GM18526 (cell line): ENCODE measurements around the gene COG2.

Experiments used
- POLR2A ChIP-seq: IDR thresholded peaks from 3 replicates; pipeline ENCODE4 v1.6.1; 2011; ENCODE audit not compliant: insufficient read length; ENCODE audit errors: extremely low read depth

The COG2 gene

GRCh38 chr1:230647321-230647720, 5.0 kb downstream of the COG2 start:
- TF ChIP-seq POLR2A: no peak

- no peak for TF ChIP-seq POLR2A
Measured at GRCh38 chr1:230648114-230648513, 5.8 kb downstream of the COG2 start.

DNA sequence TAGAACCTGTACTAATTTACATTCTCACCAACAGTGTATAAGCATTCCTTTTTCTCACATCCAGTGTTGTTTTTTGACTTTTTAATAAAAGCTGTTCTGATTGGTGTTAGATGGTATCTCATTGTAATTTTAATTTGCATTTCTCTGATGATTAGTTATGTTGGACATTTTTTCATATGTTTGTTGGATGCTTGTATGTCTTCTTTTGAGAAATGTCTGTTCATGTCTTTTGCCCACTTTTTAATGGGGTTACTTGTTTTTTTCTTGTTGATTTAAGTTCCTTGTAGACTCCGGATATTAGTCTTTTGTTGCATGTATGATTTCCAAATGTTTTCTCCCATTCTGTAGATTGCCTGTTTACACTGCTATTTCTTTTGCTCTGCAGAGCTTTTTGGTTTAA, 8.0 kb downstream of the COG2 start:
- TF ChIP-seq POLR2A: no peak

DNA sequence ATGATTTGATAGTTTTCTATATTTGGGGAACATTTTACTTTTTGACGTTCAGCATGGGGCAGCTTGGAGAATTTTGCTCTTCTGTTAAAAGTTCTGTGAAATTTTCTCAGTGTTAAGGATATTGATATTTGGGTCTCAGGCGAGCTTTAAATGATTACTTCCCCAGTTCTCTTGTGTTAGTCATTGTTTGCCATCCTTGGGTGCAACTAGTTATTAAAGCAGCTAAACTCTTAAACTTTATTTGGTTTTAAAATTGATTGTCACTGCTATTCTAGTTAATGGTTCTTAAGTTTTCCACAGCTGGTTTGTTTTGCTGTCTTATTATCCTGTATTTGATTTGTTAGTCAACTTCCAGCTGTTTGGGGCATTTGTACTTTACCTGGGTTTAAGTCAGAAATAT, 9.0 kb downstream of the COG2 start:
- no peak for TF ChIP-seq POLR2A

GRCh38 chr1:230658691-230659090, 16.4 kb downstream of the COG2 start:
- TF ChIP-seq POLR2A: no peak

- TF ChIP-seq POLR2A: no peak
Measured at GRCh38 chr1:230661976-230662375, 19.7 kb downstream of the COG2 start.

DNA sequence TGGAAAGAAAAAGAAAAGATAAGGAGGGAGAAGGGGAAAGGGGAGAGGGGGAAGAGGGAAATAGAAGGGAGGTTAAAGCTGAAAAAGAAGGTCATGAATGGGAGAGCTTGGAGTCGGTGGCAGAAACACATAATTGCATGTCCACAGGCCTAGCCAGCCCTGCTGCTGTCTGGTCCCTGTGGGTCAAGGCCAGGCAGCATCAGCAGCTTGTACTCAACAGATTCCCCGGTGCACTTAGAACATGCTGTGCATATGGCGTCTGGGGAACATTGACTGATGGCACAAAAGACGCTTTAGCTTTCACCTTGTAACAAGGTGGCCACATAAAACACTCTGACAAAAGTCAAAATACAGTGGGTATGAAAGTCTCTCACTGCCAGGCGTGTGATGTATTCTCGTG, 25.9 kb downstream of the COG2 start:
- no peak for TF ChIP-seq POLR2A

DNA sequence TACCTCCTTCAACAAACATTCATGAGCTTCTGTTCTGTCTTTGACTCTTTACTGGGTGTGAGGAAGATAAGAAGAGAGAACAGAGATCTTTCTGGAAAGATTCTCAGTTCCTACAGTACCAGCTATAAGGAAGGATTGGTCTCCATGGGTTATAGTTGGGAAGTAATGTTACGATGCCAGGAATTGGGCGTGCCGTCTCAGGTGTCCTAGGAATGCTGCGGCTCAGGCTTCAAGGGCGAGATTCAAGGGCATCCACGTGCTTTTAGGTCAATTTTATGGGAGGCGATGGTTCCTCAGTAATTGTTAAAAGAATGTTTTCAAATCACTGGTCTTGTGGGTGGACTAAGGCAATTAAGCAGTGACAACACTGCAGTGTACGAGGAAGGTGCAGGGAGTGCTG, 27.3 kb downstream of the COG2 start:
- no peak for TF ChIP-seq POLR2A

DNA sequence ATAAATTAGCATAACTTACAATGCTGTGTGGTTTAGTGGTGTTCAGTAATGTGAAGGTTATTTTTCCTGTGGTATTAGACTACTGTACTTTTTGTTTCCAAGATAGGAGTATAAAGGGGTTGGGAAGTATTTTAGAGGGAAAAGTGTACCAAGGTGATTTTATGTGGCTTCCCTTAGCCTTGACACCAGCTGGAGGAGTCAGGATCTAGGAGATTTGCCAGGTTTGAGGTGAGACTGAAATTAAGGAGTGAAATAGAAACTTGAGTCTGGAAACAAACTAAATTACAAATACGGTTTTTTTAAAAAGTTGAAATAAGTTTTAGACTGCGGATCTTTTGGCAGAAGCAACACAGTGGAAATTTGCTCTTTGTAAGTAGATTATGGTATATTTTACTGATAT, 32.3 kb downstream of the COG2 start:
- TF ChIP-seq POLR2A: no peak

DNA sequence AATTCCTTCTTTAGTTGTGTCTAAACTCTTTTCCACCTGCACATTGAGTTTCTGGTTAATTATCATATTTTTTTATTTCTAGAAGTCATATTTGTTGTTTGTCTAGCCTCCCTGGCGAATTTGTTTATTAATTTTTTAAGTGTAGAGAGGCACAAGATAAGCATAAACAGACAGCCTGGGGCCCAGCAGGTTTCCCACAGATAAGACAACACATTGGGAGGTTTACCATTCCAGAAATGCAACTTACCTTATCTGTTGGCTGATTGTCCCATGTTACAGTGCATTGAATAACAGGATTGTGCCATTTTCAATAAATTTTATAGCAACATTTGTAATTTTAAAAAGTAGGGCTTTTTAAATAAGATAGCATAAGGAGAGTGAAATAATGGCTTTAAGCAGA, 34.9 kb downstream of the COG2 start:
- no peak for TF ChIP-seq POLR2A

DNA sequence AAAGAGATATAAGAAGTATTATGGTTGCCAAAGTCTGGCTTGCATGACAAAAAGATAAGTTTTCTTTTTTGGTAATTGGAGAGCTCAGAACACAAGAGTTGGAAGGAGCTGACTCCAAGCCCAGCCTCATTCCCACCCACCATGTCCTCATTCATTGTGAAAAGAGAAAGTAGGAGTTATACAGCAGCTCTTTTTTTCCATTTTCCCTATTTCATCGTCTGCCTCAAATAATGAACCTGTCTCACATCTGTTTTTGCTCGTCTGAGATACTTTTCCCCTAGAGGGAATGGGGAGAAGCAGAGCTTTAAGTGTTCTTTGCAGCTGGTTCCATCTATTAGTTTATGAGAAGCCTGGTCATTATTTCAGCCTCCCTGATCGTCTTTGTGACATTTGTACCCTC, 36.9 kb downstream of the COG2 start:
- TF ChIP-seq POLR2A: no peak

DNA sequence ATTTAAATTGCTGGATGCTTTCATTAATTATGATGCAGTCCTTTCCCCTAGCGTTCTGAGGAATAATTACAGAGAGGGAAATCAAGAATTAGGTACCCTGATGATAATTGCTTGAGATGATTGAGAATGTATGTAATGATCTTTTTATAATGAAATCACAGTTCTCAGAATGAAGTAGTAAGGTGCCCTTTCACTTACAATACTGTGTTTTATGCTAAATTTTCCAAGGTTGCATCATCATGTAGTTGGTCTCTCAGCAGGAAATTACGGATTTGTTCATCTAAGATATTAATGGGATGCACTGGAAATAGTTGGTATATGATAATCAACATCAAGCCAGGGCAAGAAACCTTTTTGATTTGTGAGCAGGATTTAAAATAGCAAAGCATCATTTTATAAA, 37.5 kb downstream of the COG2 start:
- no peak for TF ChIP-seq POLR2A

- no peak for TF ChIP-seq POLR2A
Measured at GRCh38 chr1:230680300-230681025, 38.2 kb downstream of the COG2 start.

DNA sequence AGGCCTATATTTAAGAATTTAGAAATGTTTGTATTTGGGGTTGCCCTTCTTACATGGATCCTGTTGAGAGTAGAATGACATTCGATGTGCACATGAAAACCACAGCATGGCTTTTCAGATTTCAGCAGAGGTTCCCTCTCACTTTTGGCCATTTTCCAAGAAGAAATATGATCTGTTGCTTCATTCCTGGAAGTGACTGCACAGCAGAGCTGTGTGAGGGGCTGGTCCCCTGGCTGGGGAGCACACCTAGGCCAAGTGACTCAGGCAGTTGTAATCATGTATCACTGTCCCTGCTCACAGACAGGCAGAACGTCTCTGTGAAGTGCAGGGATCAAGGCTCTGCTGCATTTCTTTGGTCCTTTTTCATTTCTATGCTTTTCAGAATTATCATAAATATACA, 39.3 kb downstream of the COG2 start:
- TF ChIP-seq POLR2A: no peak

DNA sequence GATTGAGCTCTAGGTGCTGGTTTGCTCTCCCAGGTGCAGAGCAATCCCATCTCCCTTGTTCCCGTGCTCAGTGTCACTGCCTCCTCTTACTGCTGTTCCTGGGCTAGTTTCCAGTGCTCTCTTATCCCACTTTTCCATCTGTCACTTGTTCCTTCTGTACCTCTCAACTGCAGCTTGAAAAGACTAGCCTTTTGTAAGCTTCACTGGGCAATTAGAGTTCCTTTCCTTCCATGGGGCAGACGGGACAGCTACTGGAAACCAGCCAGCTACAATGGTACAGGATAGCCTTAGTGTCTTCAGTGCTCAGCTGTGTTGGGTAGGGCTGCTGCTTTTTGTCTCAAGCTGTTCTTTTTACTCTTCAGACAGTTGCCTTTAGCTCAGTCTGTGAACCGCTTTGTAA, 40.0 kb downstream of the COG2 start:
- no peak for TF ChIP-seq POLR2A

DNA sequence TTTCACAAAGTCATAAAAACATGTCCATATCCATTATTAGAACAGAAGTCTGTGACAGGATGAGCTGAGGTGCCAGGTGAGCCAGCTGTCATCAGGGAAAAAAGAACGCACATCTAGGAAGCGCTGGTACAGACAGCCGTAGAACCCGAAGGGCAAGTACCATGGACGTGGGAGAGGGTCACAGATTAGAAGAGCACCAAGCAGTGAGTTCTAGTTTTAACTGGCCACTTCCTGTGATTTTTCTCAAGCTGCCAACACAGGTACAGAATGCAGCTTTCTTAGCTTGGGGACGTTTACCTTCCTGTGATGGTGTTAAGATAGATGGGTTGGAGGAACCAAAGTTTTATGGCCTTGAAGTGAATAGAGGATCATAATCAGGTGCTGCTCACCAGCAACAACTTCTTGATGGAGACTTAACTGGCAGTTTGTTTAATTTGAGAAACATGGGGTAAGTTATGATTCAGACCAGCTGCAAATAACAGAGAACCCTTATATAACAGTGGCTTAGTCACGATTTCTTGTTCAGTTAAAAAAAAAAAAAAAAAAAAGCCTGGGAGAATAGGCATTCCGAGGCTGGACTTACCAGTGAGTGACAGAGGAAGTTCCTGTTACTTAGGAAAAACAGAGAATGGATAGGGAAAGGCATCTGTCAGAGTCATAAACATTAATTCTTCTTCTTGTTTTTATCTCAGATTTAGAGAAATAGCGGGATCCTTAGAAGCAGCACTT, 40.8 kb downstream of the COG2 start:
- TF ChIP-seq POLR2A: no peak

- no peak for TF ChIP-seq POLR2A
Measured at GRCh38 chr1:230684146-230684545, 41.9 kb downstream of the COG2 start.
